Liver (tissue), 9 donors: ENCODE data around the gene KERA. TPM values are rescaled to one million over a fixed set of nuclear protein-coding genes. Genes with fewer than 3 reads are reported as not detected.

Source experiments
- DNase-seq: peaks from one replicate; pipeline ENCODE4 v3.0.0-alpha.2; 2017; ENCODE audit warnings: low spot score
- H3K27ac ChIP-seq, 2 donors: one replicate each; pipeline ENCODE4 v1.7.0; 2013; ENCODE audit warnings: inconsistent platforms in 2 of 2, low read length in 2 of 2, control low read depth in 1 of 2, low read depth in 1 of 2, mild to moderate bottlenecking in 1 of 2
- H3K27me3 ChIP-seq, 4 donors: one replicate each; pipeline versions ENCODE4 v1.6.1 to v1.7.0; 2013; ENCODE audit warnings: low read length in 3 of 4, inconsistent platforms in 1 of 4, mild to moderate bottlenecking in 1 of 4, moderate library complexity in 1 of 4; ENCODE audit not compliant: control insufficient read depth in 4 of 4, insufficient read depth in 4 of 4
- H3K36me3 ChIP-seq, 4 donors: one replicate each; pipeline versions ENCODE4 v1.6.1 to v1.7.0; 2013; ENCODE audit warnings: low read length in 3 of 4, mild to moderate bottlenecking in 3 of 4, low read depth in 1 of 4, moderate library complexity in 1 of 4; ENCODE audit not compliant: control insufficient read depth in 4 of 4, insufficient read depth in 3 of 4
- H3K4me1 ChIP-seq, 4 donors: one replicate each; pipeline versions ENCODE4 v1.6.1 to v1.7.0; 2013; ENCODE audit warnings: low read length in 3 of 4, mild to moderate bottlenecking in 3 of 4, moderate library complexity in 1 of 4; ENCODE audit not compliant: control insufficient read depth in 4 of 4, insufficient read depth in 4 of 4
- H3K4me3 ChIP-seq, 3 donors: one replicate each; pipeline versions ENCODE4 v1.6.1 to v1.7.0; 2013; ENCODE audit warnings: low read length in 3 of 3, control low read depth in 1 of 3, low read depth in 1 of 3, mild to moderate bottlenecking in 1 of 3
- H3K9ac ChIP-seq, 2 donors: one replicate each; pipeline ENCODE4 v1.7.0; 2013; ENCODE audit warnings: low read length in 2 of 2, mild to moderate bottlenecking in 2 of 2, moderate library complexity in 2 of 2, control low read depth in 1 of 2, low read depth in 1 of 2
- H3K9me3 ChIP-seq, 4 donors: one replicate each; pipeline versions ENCODE4 v1.6.1 to v1.7.0; 2013; ENCODE audit warnings: low read length in 3 of 4; ENCODE audit not compliant: control insufficient read depth in 4 of 4
- EGR1 ChIP-seq, 2 donors: IDR thresholded peaks; 2 replicates each; pipeline ENCODE4 v1.6.1; 2016 to 2018; ENCODE audit warnings: antibody characterized with exemption in 2 of 2, low read depth in 2 of 2
- FOXA1 ChIP-seq: IDR thresholded peaks from 2 replicates; pipeline ENCODE4 v1.6.1; 2016; ENCODE audit warnings: antibody characterized with exemption
- FOXA2 ChIP-seq: IDR thresholded peaks from 2 replicates; pipeline ENCODE4 v1.6.1; 2016; ENCODE audit warnings: antibody characterized with exemption
- HNF4G ChIP-seq: IDR thresholded peaks from 2 replicates; pipeline ENCODE4 v1.6.1; 2016; ENCODE audit warnings: antibody characterized with exemption
- JUND ChIP-seq, 2 donors: IDR thresholded peaks; 2 replicates each; pipeline ENCODE4 v1.6.1; 2016; ENCODE audit warnings: antibody characterized with exemption in 2 of 2
- MAX ChIP-seq: IDR thresholded peaks from 2 replicates; pipeline ENCODE4 v1.6.1; 2016; ENCODE audit warnings: antibody characterized with exemption
- NR2F2 ChIP-seq: IDR thresholded peaks from 2 replicates; pipeline ENCODE4 v1.6.1; 2016; ENCODE audit warnings: antibody characterized with exemption
- RAD21 ChIP-seq, 2 donors: IDR thresholded peaks; 2 replicates each; pipeline ENCODE4 v1.6.1; 2016; ENCODE audit warnings: antibody characterized with exemption in 2 of 2, mild to moderate bottlenecking in 2 of 2
- RXRA ChIP-seq, 2 donors: IDR thresholded peaks; 2 replicates each; pipeline ENCODE4 v1.6.1; 2017 to 2018; ENCODE audit warnings: antibody characterized with exemption in 2 of 2, mild to moderate bottlenecking in 1 of 2
- SP1 ChIP-seq: IDR thresholded peaks from 2 replicates; pipeline ENCODE4 v1.6.1; 2018; ENCODE audit warnings: antibody characterized with exemption, mild to moderate bottlenecking
- TAF1 ChIP-seq: conservative IDR thresholded peaks from 2 replicates; pipeline ENCODE4 v1.6.1; 2016; ENCODE audit warnings: antibody characterized with exemption, mild to moderate bottlenecking
- WGBS: extraction: QIAGEN DNeasy Blood & Tissue Kit; methylation state at CpG from one replicate; pipeline ENCODE4 v1.1.7; 2013; 5-methylcytosine and 5-hydroxymethylcytosine counted together
- polyA plus RNA-seq, 2 donors: library from polyadenylated mRNA; stranded (reverse) in 1 of 2; unstranded in 1 of 2; fragments of 200-250 nt in 1 of 2; fragments of >200 nt in 1 of 2; fragmentation: Nextera tagmentation in 1 of 2; extraction: Ambion mirVana in 1 of 2; gene quantifications; one replicate each; pipeline versions ENCODE4 v1.2.1 to v1.2.3, GENCODE V29; 2013 to 2015
- total RNA-seq, 2 donors: library from RNA; depleted of rRNA; stranded (reverse); fragments of >200 nt; gene quantifications; one replicate each; pipeline ENCODE4 v1.2.3, GENCODE V29; 2014
- donor health status: healthy.
- donor health status: healthy.
- donor health status: healthy.
- donor health status: healthy.
- donor health status: healthy.

Gene KERA
- total and polyA plus RNA-seq, 4 donors: not detected

- 62% methylated on average over 5 of the region's 5 CpGs for WGBS
- TF ChIP-seq HNF4G: no peak
- TF ChIP-seq FOXA1: no peak
Measured at GRCh38 chr12:91017511-91018263, 40.1 kb downstream of the KERA start.

GRCh38 chr12:91017043-91017442, 40.8 kb downstream of the KERA start:
- Histone ChIP-seq H3K9ac (no peak overlapping the region), H3K9me3 (no peaks in the 10 kb centered on the region), H3K27ac (no peak overlapping the region), H3K4me1 (no peaks in the 10 kb centered on the region), H3K27me3 (no peaks in the 10 kb centered on the region), H3K36me3 (no peaks in the 10 kb centered on the region), H3K4me3 (no peak overlapping the region)
- TF ChIP-seq RAD21 (IDR thresholded peaks at IDR 0.05): no peak
- no peak for TF ChIP-seq FOXA1
- no peak for TF ChIP-seq NR2F2
- TF ChIP-seq RXRA (IDR thresholded peaks at IDR 0.05): no peak
- TF ChIP-seq HNF4G: no peak
- no peak for TF ChIP-seq FOXA2
- TF ChIP-seq TAF1: no peak
- TF ChIP-seq EGR1 (IDR thresholded peaks at IDR 0.05; ENCODE audit: low read depth in 2 of 2): no peak
- TF ChIP-seq MAX: no peak
- no peak for TF ChIP-seq SP1
- TF ChIP-seq JUND (IDR thresholded peaks at IDR 0.05): no peak
- 43% methylated on average over 1 of the region's 1 CpG for WGBS
- no peak for DNase-seq

More at GRCh38 chr12:91017511-91018263, 40.1 kb downstream of the KERA start:
- no peaks in the 10 kb centered on the region for H3K4me1 ChIP-seq
- H3K4me3 ChIP-seq: no peak overlapping the region
- H3K9ac ChIP-seq: no peak overlapping the region
- no peak overlapping the region for H3K27ac ChIP-seq
- no peaks in the 10 kb centered on the region for H3K9me3 ChIP-seq
- no peak for DNase-seq
- no peaks in the 10 kb centered on the region for H3K36me3 ChIP-seq
- H3K27me3 ChIP-seq: no peaks in the 10 kb centered on the region

- Histone ChIP-seq H3K4me3 (no peak overlapping the region), H3K27ac (no peak overlapping the region), H3K9me3 (no peaks in the 10 kb centered on the region), H3K9ac (no peak overlapping the region), H3K27me3 (peaks cover 0 to 2% (median 0%) of the 10 kb centered on the region in 4 donors), H3K36me3 (no peaks in the 10 kb centered on the region), H3K4me1 (no peaks in the 10 kb centered on the region)
- TF ChIP-seq EGR1 (IDR thresholded peaks at IDR 0.05; ENCODE audit: low read depth in 2 of 2) (no peak), TAF1 (no peak), MAX (no peak), JUND (IDR thresholded peaks at IDR 0.05) (no peak), HNF4G (no peak)
- no peak for DNase-seq
- WGBS: 71% methylated on average over 1 of the region's 1 CpG
Measured at GRCh38 chr12:91009319-91009950, 48.4 kb downstream of the KERA start.
